ENCODE measurements around the gene OGA. TPM values are rescaled to one million over a fixed set of nuclear protein-coding genes. Genes with fewer than 3 reads are reported as not detected.

The OGA gene
- total and polyA plus RNA-seq, 2 donors (not counting 1 experiment from before 2014, with no cell fraction given): 128 to 418 TPM

DNA sequence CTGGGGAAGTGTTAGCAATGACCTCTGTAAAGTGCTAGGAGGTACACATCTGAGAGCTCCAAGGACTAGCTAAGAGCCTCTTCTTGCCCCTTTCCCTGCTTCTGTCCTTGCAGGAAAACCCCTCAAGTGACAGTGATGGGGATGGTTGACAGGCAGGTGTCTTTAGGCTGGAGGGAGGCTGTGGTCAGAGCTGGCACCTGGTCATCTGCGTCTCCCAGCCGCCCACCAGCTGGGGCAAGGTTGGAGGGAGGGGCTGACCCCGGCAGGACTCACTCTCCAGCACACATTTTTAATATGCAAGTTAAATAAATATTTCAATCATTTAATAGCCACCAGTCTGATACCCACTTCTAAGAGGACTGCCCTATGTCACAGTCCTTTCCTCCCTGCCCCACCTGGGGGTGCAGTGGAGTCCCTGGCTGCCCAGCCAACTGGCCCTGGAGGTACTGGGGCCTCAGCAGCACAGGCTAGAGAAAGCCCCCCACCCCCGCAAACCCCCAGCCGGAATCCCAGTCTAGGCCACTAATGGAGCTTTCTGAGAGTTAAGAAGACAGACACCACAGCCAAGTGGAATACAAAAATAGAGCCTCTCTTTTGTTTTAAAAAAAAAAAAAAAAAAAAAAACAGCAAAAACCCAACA is 48.6 kb downstream of the OGA start:
- Histone ChIP-seq H4K20me1 (ENCODE audit: control insufficient read depth, insufficient read depth, low read length, poor library complexity, severe bottlenecking) (no peaks in the 10 kb centered on the region), H3K36me3 (replicated peaks in 1 of 2; ENCODE audit: control extremely low read depth in 1 of 2, control insufficient read depth in 1 of 2, extremely low read depth in 1 of 2, insufficient read depth in 2 of 2, low read length in 1 of 2) (no peaks in the 10 kb centered on the region), H3K27ac (ENCODE audit: low read length in 2 of 2) (no peak overlapping the region), H3K4me3 (ENCODE audit: control extremely low read depth in 1 of 5, extremely low read depth in 1 of 5, insufficient read depth in 1 of 5, low read depth in 2 of 5, low read length in 4 of 5) (no peak overlapping the region), H3K9me3 (ENCODE audit: control extremely low read depth in 1 of 3, control insufficient read depth in 2 of 3, insufficient read depth in 1 of 3, low read length in 2 of 3) (peaks cover 0 to 1% (median 0%) of the 10 kb centered on the region in 3 donors), H3K4me2 (replicated peaks; ENCODE audit: low read depth, low read length, poor library complexity, severe bottlenecking) (no peak overlapping the region), H3K4me1 (ENCODE audit: control insufficient read depth in 2 of 2, insufficient read depth in 2 of 2, low read length in 2 of 2) (peaks cover 10 to 14% of the 10 kb centered on the region in 2 donors), H2AFZ (ENCODE audit: insufficient read depth, low read depth, low read length, poor library complexity, severe bottlenecking) (no peak overlapping the region), H3K79me2 (ENCODE audit: control insufficient read depth, insufficient read depth, low read length) (no peaks in the 10 kb centered on the region), H3K27me3 (replicated peaks in 1 of 4; ENCODE audit: control extremely low read depth in 1 of 4, control insufficient read depth in 3 of 4, insufficient read depth in 4 of 4, low read length in 3 of 4) (peaks cover 0 to 48% (median 22%) of the 10 kb centered on the region in 4 experiments), H3K9ac (ENCODE audit: low read length) (no peak overlapping the region)
- POLR2A ChIA-PET: no interaction called here
- H3K27ac Mint-ChIP-seq: no peak overlapping the region
- TF ChIP-seq, protein P1, sequence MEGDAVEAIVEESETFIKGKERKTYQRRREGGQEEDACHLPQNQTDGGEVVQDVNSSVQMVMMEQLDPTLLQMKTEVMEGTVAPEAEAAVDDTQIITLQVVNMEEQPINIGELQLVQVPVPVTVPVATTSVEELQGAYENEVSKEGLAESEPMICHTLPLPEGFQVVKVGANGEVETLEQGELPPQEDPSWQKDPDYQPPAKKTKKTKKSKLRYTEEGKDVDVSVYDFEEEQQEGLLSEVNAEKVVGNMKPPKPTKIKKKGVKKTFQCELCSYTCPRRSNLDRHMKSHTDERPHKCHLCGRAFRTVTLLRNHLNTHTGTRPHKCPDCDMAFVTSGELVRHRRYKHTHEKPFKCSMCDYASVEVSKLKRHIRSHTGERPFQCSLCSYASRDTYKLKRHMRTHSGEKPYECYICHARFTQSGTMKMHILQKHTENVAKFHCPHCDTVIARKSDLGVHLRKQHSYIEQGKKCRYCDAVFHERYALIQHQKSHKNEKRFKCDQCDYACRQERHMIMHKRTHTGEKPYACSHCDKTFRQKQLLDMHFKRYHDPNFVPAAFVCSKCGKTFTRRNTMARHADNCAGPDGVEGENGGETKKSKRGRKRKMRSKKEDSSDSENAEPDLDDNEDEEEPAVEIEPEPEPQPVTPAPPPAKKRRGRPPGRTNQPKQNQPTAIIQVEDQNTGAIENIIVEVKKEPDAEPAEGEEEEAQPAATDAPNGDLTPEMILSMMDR (IDR thresholded peaks at IDR 0.05): no peak
- TF ChIP-seq EZH2 (IDR thresholded peaks at IDR 0.05; ENCODE audit: borderline replicate concordance, insufficient read depth, low read depth, low read length, poor library complexity, severe bottlenecking): no peak
- DNase-seq (no peak), ATAC-seq (ENCODE audit: low read depth) (no peak)
- intact Hi-C loops (cut with micrococcal nuclease): no loop called here
- H3K4me3 Mint-ChIP-seq: no peak overlapping the region
- peaks cover 12% of the 10 kb centered on the region for H3K4me1 Mint-ChIP-seq
- no peaks in the 10 kb centered on the region for H3K9me3 Mint-ChIP-seq (ENCODE audit: insufficient read depth)
- H3K27me3 Mint-ChIP-seq: peaks cover 65% of the 10 kb centered on the region
- CTCF ChIA-PET: interaction anchor here (0.5 to 0.7 kb wide), 2 partner anchors 46 to 1107 kb away, joined by 3 to 4 read pairs; no protein-coding TSS in a partner anchor
- WGBS (ENCODE audit: insufficient coverage): no CpG with 5 or more reads among the region's 5 CpGs

DNA sequence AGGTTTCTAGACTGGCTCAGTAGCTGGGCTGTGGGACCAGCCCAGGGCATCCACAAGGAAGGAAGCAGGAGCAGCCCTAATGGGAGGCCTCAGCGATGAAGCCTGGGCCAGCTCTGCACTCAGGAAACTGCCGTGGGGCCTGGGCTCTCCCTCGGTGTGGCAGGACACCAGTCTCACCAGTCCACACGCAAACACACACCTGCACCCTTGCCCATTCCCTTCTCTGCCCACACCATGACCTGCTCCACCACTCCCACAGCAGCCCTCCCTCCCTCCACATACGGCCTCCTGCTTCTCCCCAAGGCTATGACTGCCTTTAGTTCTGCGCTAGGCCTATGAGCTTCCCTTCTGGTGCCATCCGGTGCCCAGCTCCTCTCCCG is 49.5 kb downstream of the OGA start:
- Histone ChIP-seq H3K27ac (ENCODE audit: low read length in 2 of 2) (no peak overlapping the region), H3K9me3 (ENCODE audit: control extremely low read depth in 1 of 3, control insufficient read depth in 2 of 3, insufficient read depth in 1 of 3, low read length in 2 of 3) (peaks cover 0 to 2% (median 0%) of the 10 kb centered on the region in 3 donors), H4K20me1 (ENCODE audit: control insufficient read depth, insufficient read depth, low read length, poor library complexity, severe bottlenecking) (no peaks in the 10 kb centered on the region), H3K4me1 (ENCODE audit: control insufficient read depth in 2 of 2, insufficient read depth in 2 of 2, low read length in 2 of 2) (peaks cover under 1 to 5% of the 10 kb centered on the region in 2 donors), H3K79me2 (ENCODE audit: control insufficient read depth, insufficient read depth, low read length) (no peaks in the 10 kb centered on the region), H3K36me3 (replicated peaks in 1 of 2; ENCODE audit: control extremely low read depth in 1 of 2, control insufficient read depth in 1 of 2, extremely low read depth in 1 of 2, insufficient read depth in 2 of 2, low read length in 1 of 2) (no peaks in the 10 kb centered on the region), H3K4me3 (ENCODE audit: control extremely low read depth in 1 of 5, extremely low read depth in 1 of 5, insufficient read depth in 1 of 5, low read depth in 2 of 5, low read length in 4 of 5) (no peak overlapping the region), H3K27me3 (replicated peaks in 1 of 4; ENCODE audit: control extremely low read depth in 1 of 4, control insufficient read depth in 3 of 4, insufficient read depth in 4 of 4, low read length in 3 of 4) (peaks cover 0 to 40% (median 18%) of the 10 kb centered on the region in 4 experiments), H2AFZ (ENCODE audit: insufficient read depth, low read depth, low read length, poor library complexity, severe bottlenecking) (no peak overlapping the region), H3K4me2 (replicated peaks; ENCODE audit: low read depth, low read length, poor library complexity, severe bottlenecking) (no peak overlapping the region), H3K9ac (ENCODE audit: low read length) (no peak overlapping the region)
- ATAC-seq (ENCODE audit: low read depth) (no peak), DNase-seq (no peak)
- WGBS (ENCODE audit: insufficient coverage): 84% methylated on average over 8 of the region's 8 CpGs
- ChIA-PET CTCF (no interaction called here), POLR2A (no interaction called here)
- H3K27ac Mint-ChIP-seq: no peak overlapping the region
- intact Hi-C loops (cut with micrococcal nuclease): no loop called here
- no peak overlapping the region for H3K4me3 Mint-ChIP-seq
- no peaks in the 10 kb centered on the region for H3K9me3 Mint-ChIP-seq (ENCODE audit: insufficient read depth)
- TF ChIP-seq, protein P1 (IDR thresholded peaks at IDR 0.05): no peak
- TF ChIP-seq EZH2 (IDR thresholded peaks at IDR 0.05; ENCODE audit: borderline replicate concordance, insufficient read depth, low read depth, low read length, poor library complexity, severe bottlenecking): no peak
- peaks cover 59% of the 10 kb centered on the region for H3K27me3 Mint-ChIP-seq
- peaks cover 4% of the 10 kb centered on the region for H3K4me1 Mint-ChIP-seq

All from B cell (primary cell).